H1 (cell line): Measurements from ENCODE around the gene BTBD9. TPM values are rescaled to one million over a fixed set of nuclear protein-coding genes. Genes with fewer than 3 reads are reported as not detected.

Source experiments
- CTBP2 ChIP-seq: IDR thresholded peaks from 2 replicates; pipeline ENCODE4 v1.7.0; 2011; ENCODE audit warnings: borderline replicate concordance, mild to moderate bottlenecking, moderate library complexity, mixed read lengths, low read length; ENCODE audit not compliant: insufficient read depth, insufficient read length
- EP300 ChIP-seq, 2 experiments: IDR thresholded peaks; 1 replicate in 1 of 2; 2 replicates in 1 of 2; pipeline ENCODE4 v1.6.1; 2011 to 2012; ENCODE audit warnings: low read depth in 2 of 2, low read length in 2 of 2, mild to moderate bottlenecking in 2 of 2, borderline replicate concordance in 1 of 2, inconsistent platforms in 1 of 2, moderate library complexity in 1 of 2
- SAP30 ChIP-seq: fragments of 300-600 bp; sonication (generic); IDR thresholded peaks from 2 replicates; pipeline ENCODE4 v1.7.1; 2012; ENCODE audit warnings: low read length, moderate library complexity, mild to moderate bottlenecking, inconsistent platforms; ENCODE audit not compliant: insufficient read depth, insufficient replicate concordance
- SP1 ChIP-seq: IDR thresholded peaks from 2 replicates; pipeline ENCODE4 v1.6.1; 2011; ENCODE audit warnings: low read depth, low read length
- SRF ChIP-seq: IDR thresholded peaks from 2 replicates; pipeline ENCODE4 v1.6.1; 2011; ENCODE audit warnings: mild to moderate bottlenecking, low read depth, low read length, moderate library complexity
- polyA plus RNA-seq, 7 experiments: library from polyadenylated mRNA; depleted of rRNA in 3 of 7; stranded (reverse) in 5 of 7; unstranded in 2 of 7; fragments of >200 nt in 5 of 7; fragments of 200-250 nt in 2 of 7; gene quantifications; 1 replicate in 5 of 7; 2 replicates in 1 of 7; 4 replicates in 1 of 7; pipeline versions ENCODE4 v1.2.1 to v1.2.3, GENCODE V29; 2011 to 2013; ENCODE audit warnings: missing spikeins in 2 of 7, mixed read lengths in 2 of 7
- total RNA-seq: library from RNA; stranded (reverse); fragmentation: NEBNext Ultra II Directional; extraction: Animal tissue kit (Norgen Biotek cat#: 25700); gene quantifications from 2 replicates; pipeline ENCODE4 v1.2.1, GENCODE V29; 2021

Gene BTBD9
- total and polyA plus RNA-seq, 2 of the 8 experiments (the other 6 are each of a cell fraction or from before 2014, with no cell fraction given), result 0.92 to 4.1 TPM

GRCh38 chr6:38279963-38280588, 359.7 kb downstream of the BTBD9 start (continued):
- no peak for TF ChIP-seq EP300 (IDR thresholded peaks at IDR 0.05; ENCODE audit: borderline replicate concordance in 1 of 2, low read depth in 2 of 2, low read length in 2 of 2)
- TF ChIP-seq SRF, result no peak
- TF ChIP-seq CTBP2, result no peak
- no peak for TF ChIP-seq SAP30
- TF ChIP-seq SP1, result no peak
